ENCODE results near the gene DTD2.

The DTD2 gene

GRCh38 chr14:31457665-31458659 is 656 bp upstream of the DTD2 start:
- TF ChIP-seq, protein P1, sequence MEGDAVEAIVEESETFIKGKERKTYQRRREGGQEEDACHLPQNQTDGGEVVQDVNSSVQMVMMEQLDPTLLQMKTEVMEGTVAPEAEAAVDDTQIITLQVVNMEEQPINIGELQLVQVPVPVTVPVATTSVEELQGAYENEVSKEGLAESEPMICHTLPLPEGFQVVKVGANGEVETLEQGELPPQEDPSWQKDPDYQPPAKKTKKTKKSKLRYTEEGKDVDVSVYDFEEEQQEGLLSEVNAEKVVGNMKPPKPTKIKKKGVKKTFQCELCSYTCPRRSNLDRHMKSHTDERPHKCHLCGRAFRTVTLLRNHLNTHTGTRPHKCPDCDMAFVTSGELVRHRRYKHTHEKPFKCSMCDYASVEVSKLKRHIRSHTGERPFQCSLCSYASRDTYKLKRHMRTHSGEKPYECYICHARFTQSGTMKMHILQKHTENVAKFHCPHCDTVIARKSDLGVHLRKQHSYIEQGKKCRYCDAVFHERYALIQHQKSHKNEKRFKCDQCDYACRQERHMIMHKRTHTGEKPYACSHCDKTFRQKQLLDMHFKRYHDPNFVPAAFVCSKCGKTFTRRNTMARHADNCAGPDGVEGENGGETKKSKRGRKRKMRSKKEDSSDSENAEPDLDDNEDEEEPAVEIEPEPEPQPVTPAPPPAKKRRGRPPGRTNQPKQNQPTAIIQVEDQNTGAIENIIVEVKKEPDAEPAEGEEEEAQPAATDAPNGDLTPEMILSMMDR (IDR thresholded peaks at IDR 0.05; ENCODE audit: insufficient read depth, low read length, poor library complexity, severe bottlenecking), result no peak
- no peak for DNase-seq (ENCODE audit: extremely low read depth, insufficient read length)
- Histone ChIP-seq H3K36me3 (ENCODE audit: control insufficient read depth, insufficient read depth, low read length) (no peaks in the 10 kb centered on the region), H3K4me3 (replicated peaks; ENCODE audit: low read depth, low read length) (peak overlapping the region; percentile 13; the same call in 1 of the 2 replicates), H3K27me3 (replicated peaks; ENCODE audit: control insufficient read depth, insufficient read depth, low read length) (no peaks in the 10 kb centered on the region)

GRCh38 chr14:31449971-31450610 is 7.2 kb downstream of the DTD2 start:
- DNase-seq (ENCODE audit: extremely low read depth, insufficient read length), result no peak
- Histone ChIP-seq H3K27me3 (replicated peaks; ENCODE audit: control insufficient read depth, insufficient read depth, low read length) (no peaks in the 10 kb centered on the region), H3K36me3 (ENCODE audit: control insufficient read depth, insufficient read depth, low read length) (no peaks in the 10 kb centered on the region), H3K4me3 (replicated peaks; ENCODE audit: low read depth, low read length) (no peak overlapping the region)
- TF ChIP-seq, protein P1 (IDR thresholded peaks at IDR 0.05; ENCODE audit: insufficient read depth, low read length, poor library complexity, severe bottlenecking), result peak; percentile 45

- Histone ChIP-seq H3K36me3 (ENCODE audit: control insufficient read depth, insufficient read depth, low read length) (no peaks in the 10 kb centered on the region), H3K4me3 (replicated peaks; ENCODE audit: low read depth, low read length) (no peak overlapping the region), H3K27me3 (replicated peaks; ENCODE audit: control insufficient read depth, insufficient read depth, low read length) (no peaks in the 10 kb centered on the region)
- TF ChIP-seq, protein P1 (IDR thresholded peaks at IDR 0.05; ENCODE audit: insufficient read depth, low read length, poor library complexity, severe bottlenecking), result no peak
- DNase-seq (ENCODE audit: extremely low read depth, insufficient read length), result no peak
Observed at GRCh38 chr14:31449136-31449535, 8.2 kb downstream of the DTD2 start.

DNA sequence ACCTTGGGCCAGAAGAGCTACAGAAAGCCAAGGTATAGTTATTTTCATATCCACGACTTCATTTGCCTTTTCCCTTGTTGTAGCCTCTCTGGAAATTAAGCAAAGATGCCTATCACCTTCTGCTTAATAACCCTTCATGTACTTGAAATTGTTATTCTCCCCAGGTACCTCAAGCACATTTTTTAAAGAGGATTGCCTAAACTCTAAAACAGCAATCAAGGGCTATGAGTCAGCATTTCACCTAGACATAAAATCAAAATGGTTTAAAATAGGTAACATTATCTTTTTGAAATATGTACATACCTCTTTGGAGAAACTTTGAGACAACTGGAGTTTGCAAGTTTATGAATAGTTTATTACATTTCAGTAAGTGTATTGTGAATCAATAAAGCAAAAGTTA is 11.6 kb downstream of the DTD2 start:
- TF ChIP-seq, protein P1 (IDR thresholded peaks at IDR 0.05; ENCODE audit: insufficient read depth, low read length, poor library complexity, severe bottlenecking), result no peak
- Histone ChIP-seq H3K36me3 (ENCODE audit: control insufficient read depth, insufficient read depth, low read length) (no peaks in the 10 kb centered on the region), H3K27me3 (replicated peaks; ENCODE audit: control insufficient read depth, insufficient read depth, low read length) (no peaks in the 10 kb centered on the region), H3K4me3 (replicated peaks; ENCODE audit: low read depth, low read length) (no peak overlapping the region)
- no peak for DNase-seq (ENCODE audit: extremely low read depth, insufficient read length)

DNA sequence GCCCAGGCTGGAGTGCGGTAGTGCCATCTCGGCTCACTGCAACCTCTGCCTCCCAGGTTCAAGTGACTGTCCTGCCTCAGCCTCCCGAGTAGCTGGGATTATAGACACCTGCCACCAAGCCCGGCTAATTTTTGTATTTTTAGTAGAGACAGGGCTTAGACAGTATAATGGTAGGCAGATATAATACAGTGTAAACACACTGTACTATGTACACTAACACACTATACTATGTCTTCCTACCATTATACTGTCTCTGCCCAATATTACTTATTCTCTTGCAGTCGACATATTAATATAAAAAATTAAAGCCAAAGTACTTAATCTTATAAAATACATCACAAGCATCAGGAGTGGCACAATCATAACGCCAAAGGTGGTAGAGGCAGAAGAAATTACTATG is 15.0 kb downstream of the DTD2 start:
- H3K4me3 ChIP-seq (replicated peaks; ENCODE audit: low read depth, low read length), result no peak overlapping the region
- TF ChIP-seq, protein P1 (IDR thresholded peaks at IDR 0.05; ENCODE audit: insufficient read depth, low read length, poor library complexity, severe bottlenecking), result no peak
- no peaks in the 10 kb centered on the region for H3K36me3 ChIP-seq (ENCODE audit: control insufficient read depth, insufficient read depth, low read length)
- no peaks in the 10 kb centered on the region for H3K27me3 ChIP-seq (replicated peaks; ENCODE audit: control insufficient read depth, insufficient read depth, low read length)
- no peak for DNase-seq (ENCODE audit: extremely low read depth, insufficient read length)
